ENCODE measurements around the gene TANC1. TPM values are rescaled to one million over a fixed set of nuclear protein-coding genes. Genes with fewer than 3 reads are reported as not detected.

The TANC1 gene
- polyA plus RNA-seq, 1 donor (not counting 4 experiments of a cell fraction or from before 2014, with no cell fraction given): 33.5 TPM

DNA sequence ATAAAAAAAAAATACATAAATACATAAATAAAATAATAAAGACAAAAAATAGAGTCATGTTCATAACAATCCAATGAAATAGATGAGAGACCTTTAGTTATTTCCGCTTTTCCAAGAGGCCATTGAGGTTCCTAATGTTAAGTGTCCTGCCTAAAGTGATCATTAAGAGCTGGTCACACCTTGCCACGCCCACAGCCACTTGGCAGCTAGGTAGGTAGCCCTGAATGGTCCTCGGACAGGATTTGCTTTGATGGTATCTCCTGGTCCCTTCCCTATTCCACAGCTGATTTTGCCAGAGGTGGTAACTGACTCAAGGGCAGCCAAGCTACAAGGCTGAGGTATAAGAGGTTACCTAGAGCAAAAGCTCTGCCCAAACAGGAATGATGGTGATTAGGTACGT, 24.5 kb upstream of the TANC1 start:
- Histone ChIP-seq H3K4me3 (ENCODE audit: control insufficient read depth in 2 of 3, extremely low read depth in 1 of 3, insufficient read depth in 2 of 3, low read depth in 1 of 3, low read length in 3 of 3) (no peak overlapping the region), H3K27ac (ENCODE audit: control insufficient read depth, insufficient read depth, low read length) (no peak overlapping the region), H3K27me3 (ENCODE audit: control insufficient read depth, extremely low read depth, insufficient read depth, low read length) (no peaks in the 10 kb centered on the region), H3K36me3 (ENCODE audit: control insufficient read depth in 2 of 2, extremely low read depth in 1 of 2, insufficient read depth in 2 of 2, low read length in 2 of 2) (no peaks in the 10 kb centered on the region), H3K9me3 (ENCODE audit: control insufficient read depth, low read depth, low read length) (no peaks in the 10 kb centered on the region), H3K9ac (ENCODE audit: control insufficient read depth, extremely low read depth, insufficient read depth, low read length) (no peak overlapping the region), H2AFZ (ENCODE audit: control insufficient read depth, low read length) (no peak overlapping the region), H3K4me2 (ENCODE audit: control insufficient read depth, extremely low read depth, insufficient read depth, low read depth, low read length) (no peak overlapping the region), H4K20me1 (ENCODE audit: control insufficient read depth, extremely low read depth, insufficient read depth, low read length) (no peaks in the 10 kb centered on the region), H3K9me1 (ENCODE audit: control insufficient read depth, extremely low read depth, insufficient read depth, low read length) (no peaks in the 10 kb centered on the region), H3K79me2 (ENCODE audit: control insufficient read depth, insufficient read depth, low read length) (no peaks in the 10 kb centered on the region), H3K4me1 (ENCODE audit: control insufficient read depth, extremely low read depth, insufficient read depth, low read length) (no peaks in the 10 kb centered on the region)
- dilution Hi-C loops (cut with MboI; ENCODE audit: extremely low pct_ligation_motif_present, low sequenced_read_pairs): no loop called here
- DNase-seq (ENCODE audit: low read depth, low spot score) (no peak), FAIRE-seq (no peak)
- TF ChIP-seq, protein P1, sequence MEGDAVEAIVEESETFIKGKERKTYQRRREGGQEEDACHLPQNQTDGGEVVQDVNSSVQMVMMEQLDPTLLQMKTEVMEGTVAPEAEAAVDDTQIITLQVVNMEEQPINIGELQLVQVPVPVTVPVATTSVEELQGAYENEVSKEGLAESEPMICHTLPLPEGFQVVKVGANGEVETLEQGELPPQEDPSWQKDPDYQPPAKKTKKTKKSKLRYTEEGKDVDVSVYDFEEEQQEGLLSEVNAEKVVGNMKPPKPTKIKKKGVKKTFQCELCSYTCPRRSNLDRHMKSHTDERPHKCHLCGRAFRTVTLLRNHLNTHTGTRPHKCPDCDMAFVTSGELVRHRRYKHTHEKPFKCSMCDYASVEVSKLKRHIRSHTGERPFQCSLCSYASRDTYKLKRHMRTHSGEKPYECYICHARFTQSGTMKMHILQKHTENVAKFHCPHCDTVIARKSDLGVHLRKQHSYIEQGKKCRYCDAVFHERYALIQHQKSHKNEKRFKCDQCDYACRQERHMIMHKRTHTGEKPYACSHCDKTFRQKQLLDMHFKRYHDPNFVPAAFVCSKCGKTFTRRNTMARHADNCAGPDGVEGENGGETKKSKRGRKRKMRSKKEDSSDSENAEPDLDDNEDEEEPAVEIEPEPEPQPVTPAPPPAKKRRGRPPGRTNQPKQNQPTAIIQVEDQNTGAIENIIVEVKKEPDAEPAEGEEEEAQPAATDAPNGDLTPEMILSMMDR (optimal IDR thresholded peaks at IDR 0.05 in 1 of 3, IDR thresholded peaks at IDR 0.05 in 1 of 3, conservative IDR thresholded peaks at IDR 0.05 in 1 of 3; ENCODE audit: extremely low read depth in 1 of 3, insufficient read depth in 2 of 3, low read length in 3 of 3): no peak
- TF ChIP-seq EZH2 (IDR thresholded peaks at IDR 0.05; ENCODE audit: low read length): no peak

DNA sequence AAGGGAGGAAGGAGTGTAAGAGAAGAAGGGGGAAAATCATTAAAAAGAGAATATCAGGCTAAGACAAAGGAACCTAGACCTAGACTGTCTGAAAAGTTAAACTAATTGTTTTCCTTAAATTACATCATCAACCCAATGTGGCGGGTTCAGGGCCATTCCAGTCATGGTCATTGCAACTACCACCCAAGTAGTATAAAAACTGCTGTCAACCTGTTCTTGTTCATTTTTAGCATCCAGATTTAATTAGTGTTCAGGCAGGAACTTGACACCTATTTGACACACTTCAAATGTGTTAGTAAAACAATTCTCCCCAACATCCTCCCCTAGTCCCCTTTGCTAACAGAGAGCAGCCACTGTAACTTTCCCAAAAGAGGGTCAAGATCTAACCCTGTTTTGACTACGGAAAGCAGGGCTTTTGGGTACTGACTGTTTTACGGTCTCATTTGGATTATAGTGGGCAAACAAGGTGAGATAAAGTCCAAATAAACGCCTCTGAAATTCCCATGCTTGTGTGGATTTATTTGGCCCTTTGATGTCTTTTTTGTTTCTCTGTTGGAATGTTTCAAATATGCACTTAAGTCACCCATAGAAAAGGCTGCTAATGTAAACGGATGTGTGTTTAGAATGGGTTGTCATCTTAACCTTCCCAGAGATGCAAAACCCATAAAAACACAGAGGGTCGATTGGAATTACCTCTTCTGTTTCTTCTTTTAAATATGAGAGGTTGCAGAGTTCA, 19.3 kb upstream of the TANC1 start:
- no peaks in the 10 kb centered on the region for H3K9me3 ChIP-seq (ENCODE audit: control insufficient read depth, low read depth, low read length)
- H3K27me3 ChIP-seq (ENCODE audit: control insufficient read depth, extremely low read depth, insufficient read depth, low read length): no peaks in the 10 kb centered on the region
- H3K27ac ChIP-seq (ENCODE audit: control insufficient read depth, insufficient read depth, low read length): no peak overlapping the region
- no peaks in the 10 kb centered on the region for H3K9me1 ChIP-seq (ENCODE audit: control insufficient read depth, extremely low read depth, insufficient read depth, low read length)
- H3K36me3 ChIP-seq (ENCODE audit: control insufficient read depth in 2 of 2, extremely low read depth in 1 of 2, insufficient read depth in 2 of 2, low read length in 2 of 2): no peaks in the 10 kb centered on the region
- no peak for DNase-seq (ENCODE audit: low read depth, low spot score)
- FAIRE-seq: no peak
- no peak overlapping the region for H3K4me2 ChIP-seq (ENCODE audit: control insufficient read depth, extremely low read depth, insufficient read depth, low read depth, low read length)
- H3K79me2 ChIP-seq (ENCODE audit: control insufficient read depth, insufficient read depth, low read length): no peaks in the 10 kb centered on the region
- TF ChIP-seq EZH2 (IDR thresholded peaks at IDR 0.05; ENCODE audit: low read length): no peak
- TF ChIP-seq, protein P1 (optimal IDR thresholded peaks at IDR 0.05 in 1 of 3, IDR thresholded peaks at IDR 0.05 in 1 of 3, conservative IDR thresholded peaks at IDR 0.05 in 1 of 3; ENCODE audit: extremely low read depth in 1 of 3, insufficient read depth in 2 of 3, low read length in 3 of 3): no peak
- dilution Hi-C loops (cut with MboI; ENCODE audit: extremely low pct_ligation_motif_present, low sequenced_read_pairs): no loop called here
- peaks cover 6% of the 10 kb centered on the region for H3K4me1 ChIP-seq (ENCODE audit: control insufficient read depth, extremely low read depth, insufficient read depth, low read length)
- H4K20me1 ChIP-seq (ENCODE audit: control insufficient read depth, extremely low read depth, insufficient read depth, low read length): no peaks in the 10 kb centered on the region
- no peak overlapping the region for H3K9ac ChIP-seq (ENCODE audit: control insufficient read depth, extremely low read depth, insufficient read depth, low read length)
- no peak overlapping the region for H2AFZ ChIP-seq (ENCODE audit: control insufficient read depth, low read length)
- H3K4me3 ChIP-seq (ENCODE audit: control insufficient read depth in 2 of 3, extremely low read depth in 1 of 3, insufficient read depth in 2 of 3, low read depth in 1 of 3, low read length in 3 of 3): no peak overlapping the region
